Stimulated activated naive B cell treated with anti-CD40 and anti-IgM and Interleukin-4, amounts not matched to agents 10 μg/mL and 1 μg/mL and 100 μg/mL, for 72 hours (primary cell): ENCODE results near the gene USP21.
A peak's percentile ranks its signal among the peaks of the same experiment; 100 is the strongest.
"Not testable (repeated sequence)": the region's sequence is repeated elsewhere in the genome, so short reads cannot be mapped to it uniquely, and the experiment has no call there.

Experiments
- ATAC-seq, 2 donors: fragments of 150-1000 bp; cut with Tn5 transposase; replicated peaks; 2 replicates each; pipeline ENCODE4 v1.10.0; 2021; ENCODE audit warnings: moderate library complexity in 1 of 2
- DNase-seq: peaks from one replicate; pipeline ENCODE4 v3.0.0; 2021
- H3K27ac Mint-ChIP-seq: one replicate; pipeline ENCODE4 v1.8.0; 2022; ENCODE audit warnings: mild to moderate bottlenecking, mixed read lengths
- H3K27me3 Mint-ChIP-seq, 2 donors: one replicate each; pipeline ENCODE4 v1.8.0; 2022; ENCODE audit warnings: mixed read lengths in 2 of 2
- H3K36me3 Mint-ChIP-seq, 2 donors: one replicate each; pipeline ENCODE4 v1.8.0; 2022; ENCODE audit warnings: mixed read lengths in 2 of 2, mild to moderate bottlenecking in 1 of 2
- H3K4me1 Mint-ChIP-seq, 2 donors: one replicate each; pipeline ENCODE4 v1.8.0; 2022; ENCODE audit warnings: mixed read lengths in 2 of 2, mild to moderate bottlenecking in 1 of 2
- H3K4me3 Mint-ChIP-seq, 2 donors: one replicate each; pipeline ENCODE4 v1.8.0; 2022; ENCODE audit warnings: mild to moderate bottlenecking in 2 of 2, mixed read lengths in 2 of 2, moderate library complexity in 1 of 2
- H3K9me3 Mint-ChIP-seq, 2 donors: one replicate each; pipeline ENCODE4 v1.8.0; 2022; ENCODE audit warnings: mixed read lengths in 2 of 2, mild to moderate bottlenecking in 1 of 2

The USP21 gene

GRCh38 chr1:161159087-161159912 is at the start of gene USP21:
USP21 (plus strand) TSS chr1:161159500; CDS start chr1:161160641, 1,141 bp downstream.
- ATAC-seq (peak; percentile 95 to 97), DNase-seq (peak; percentile 85)
- Mint-ChIP-seq H3K27me3 (no peaks in the 10 kb centered on the region), H3K36me3 (peaks cover 30 to 66% of the 10 kb centered on the region in 2 donors), H3K9me3 (no peaks in the 10 kb centered on the region), H3K4me3 (peak within 1 kb of the TSS; percentile 93 to 95), H3K27ac (peak within 1 kb of the TSS; percentile 97), H3K4me1 (peaks cover 53 to 68% of the 10 kb centered on the region in 2 donors)

GRCh38 chr1:161111117-161111516 is 48.2 kb upstream of the USP21 start:
- H3K36me3 Mint-ChIP-seq, result peaks cover 9 to 28% of the 10 kb centered on the region in 2 donors
- peaks cover 30 to 57% of the 10 kb centered on the region in 2 donors for H3K4me1 Mint-ChIP-seq
- H3K4me3 Mint-ChIP-seq, result no peak overlapping the region
- H3K27me3 Mint-ChIP-seq, result no peaks in the 10 kb centered on the region
- H3K27ac Mint-ChIP-seq, result no peak overlapping the region
- H3K9me3 Mint-ChIP-seq, result no peaks in the 10 kb centered on the region
- DNase-seq (no peak), ATAC-seq (no peak)

- DNase-seq (no peak), ATAC-seq (no peak)
- no peaks in the 10 kb centered on the region for H3K27me3 Mint-ChIP-seq
- H3K4me1 Mint-ChIP-seq, result peaks cover 28 to 57% of the 10 kb centered on the region in 2 donors
- H3K27ac Mint-ChIP-seq, result no peak overlapping the region
- no peak overlapping the region for H3K4me3 Mint-ChIP-seq
- H3K9me3 Mint-ChIP-seq, result no peaks in the 10 kb centered on the region
- peaks cover 9 to 24% of the 10 kb centered on the region in 2 donors for H3K36me3 Mint-ChIP-seq
Observed at GRCh38 chr1:161111527-161111926, 47.8 kb upstream of the USP21 start.

- Mint-ChIP-seq H3K9me3 (no peaks in the 10 kb centered on the region), H3K36me3 (peaks cover 13 to 26% of the 10 kb centered on the region in 2 donors), H3K4me1 (peaks cover 29 to 64% of the 10 kb centered on the region in 2 donors), H3K27me3 (no peaks in the 10 kb centered on the region), H3K27ac (peak overlapping the region; percentile 2), H3K4me3 (peak overlapping the region in 1 of 2 donors; percentile 0)
- ATAC-seq (no peak), DNase-seq (no peak)
Observed at GRCh38 chr1:161113915-161114314, 45.4 kb upstream of the USP21 start.

GRCh38 chr1:161114556-161114955 is 44.7 kb upstream of the USP21 start:
- ATAC-seq (no peak), DNase-seq (no peak)
- Mint-ChIP-seq H3K4me3 (peak overlapping the region in 1 of 2 donors; percentile 0), H3K4me1 (peaks cover 35 to 68% of the 10 kb centered on the region in 2 donors), H3K27me3 (no peaks in the 10 kb centered on the region), H3K36me3 (peaks cover 14 to 27% of the 10 kb centered on the region in 2 donors), H3K9me3 (no peaks in the 10 kb centered on the region), H3K27ac (no peak overlapping the region)

- peak overlapping the region; percentile 28 for H3K27ac Mint-ChIP-seq
- peaks cover 40 to 74% of the 10 kb centered on the region in 2 donors for H3K4me1 Mint-ChIP-seq
- no peak for DNase-seq
- H3K27me3 Mint-ChIP-seq, result no peaks in the 10 kb centered on the region
- H3K9me3 Mint-ChIP-seq, result no peaks in the 10 kb centered on the region
- H3K4me3 Mint-ChIP-seq, result peak overlapping the region in 1 of 2 donors; percentile 41
- peaks cover 16 to 33% of the 10 kb centered on the region in 2 donors for H3K36me3 Mint-ChIP-seq
- no peak for ATAC-seq
Observed at GRCh38 chr1:161115132-161115711, 44.1 kb upstream of the USP21 start.

GRCh38 chr1:161115961-161116360 is 43.3 kb upstream of the USP21 start:
- not testable (repeated sequence) for H3K9me3 Mint-ChIP-seq, H3K27me3 Mint-ChIP-seq, DNase-seq, ATAC-seq
- Mint-ChIP-seq H3K4me3 (peak overlapping the region; percentile 95 to 98), H3K27ac (peak overlapping the region; percentile 56), H3K36me3 (peaks cover 16 to 38% of the 10 kb centered on the region in 2 donors), H3K4me1 (peaks cover 43 to 80% of the 10 kb centered on the region in 2 donors)

GRCh38 chr1:161117759-161118581 is 41.3 kb upstream of the USP21 start, which contains the start of the genes NIT1 and PFDN2:
NIT1 (plus strand) TSS chr1:161118105; CDS start chr1:161118177, 72 bp downstream.
PFDN2 (minus strand) TSS chr1:161118037; CDS start chr1:161118026, 11 bp downstream.
- H3K36me3 Mint-ChIP-seq, result peaks cover 22 to 50% of the 10 kb centered on the region in 2 donors
- H3K4me1 Mint-ChIP-seq, result peaks cover 45 to 83% of the 10 kb centered on the region in 2 donors
- H3K9me3 Mint-ChIP-seq, result no peaks in the 10 kb centered on the region
- ATAC-seq (peak; percentile 85 to 88), DNase-seq (peak; percentile 80)
- peak within 1 kb of the TSS; percentile 95 to 98 for H3K4me3 Mint-ChIP-seq
- H3K27ac Mint-ChIP-seq, result peak within 1 kb of the TSS; percentile 95
- H3K27me3 Mint-ChIP-seq, result no peaks in the 10 kb centered on the region

GRCh38 chr1:161119092-161119903 is 40.0 kb upstream of the USP21 start:
- Mint-ChIP-seq H3K27me3 (no peaks in the 10 kb centered on the region), H3K4me1 (peaks cover 38 to 78% of the 10 kb centered on the region in 2 donors), H3K4me3 (peak overlapping the region; percentile 95 to 98), H3K9me3 (no peaks in the 10 kb centered on the region), H3K36me3 (peaks cover 35 to 59% of the 10 kb centered on the region in 2 donors), H3K27ac (peak overlapping the region; percentile 95)
- ATAC-seq (peak; percentile 44 to 48), DNase-seq (no peak)

- Mint-ChIP-seq H3K4me3 (peak overlapping the region; percentile 57 to 70), H3K27me3 (no peaks in the 10 kb centered on the region), H3K4me1 (peaks cover 36 to 67% of the 10 kb centered on the region in 2 donors), H3K36me3 (peaks cover 42 to 67% of the 10 kb centered on the region in 2 donors), H3K27ac (peak overlapping the region; percentile 84), H3K9me3 (no peaks in the 10 kb centered on the region)
- DNase-seq, result no peak
- no peak for ATAC-seq
Observed at GRCh38 chr1:161121042-161121650, 38.2 kb upstream of the USP21 start.

GRCh38 chr1:161121834-161122233 is 37.5 kb upstream of the USP21 start:
- Mint-ChIP-seq H3K4me3 (peak overlapping the region; percentile 48 to 57), H3K4me1 (peaks cover 39 to 68% of the 10 kb centered on the region in 2 donors), H3K27ac (peak overlapping the region; percentile 84), H3K9me3 (no peaks in the 10 kb centered on the region), H3K27me3 (no peaks in the 10 kb centered on the region), H3K36me3 (peaks cover 43 to 72% of the 10 kb centered on the region in 2 donors)
- peak; percentile 33 to 36 for ATAC-seq
- DNase-seq, result no peak

GRCh38 chr1:161122967-161123366 is 36.3 kb upstream of the USP21 start:
- ATAC-seq (no peak), DNase-seq (no peak)
- Mint-ChIP-seq H3K4me1 (peaks cover 42 to 74% of the 10 kb centered on the region in 2 donors), H3K36me3 (peaks cover 42 to 74% of the 10 kb centered on the region in 2 donors), H3K4me3 (no peak overlapping the region), H3K27ac (peak overlapping the region; percentile 49), H3K27me3 (no peaks in the 10 kb centered on the region), H3K9me3 (no peaks in the 10 kb centered on the region)

GRCh38 chr1:161127649-161128048 is 31.7 kb upstream of the USP21 start:
- Mint-ChIP-seq H3K27ac (peak overlapping the region; percentile 54), H3K9me3 (no peaks in the 10 kb centered on the region), H3K4me1 (peaks cover 41 to 73% of the 10 kb centered on the region in 2 donors), H3K36me3 (peaks cover 38 to 57% of the 10 kb centered on the region in 2 donors), H3K4me3 (no peak overlapping the region), H3K27me3 (no peaks in the 10 kb centered on the region)
- DNase-seq, result no peak
- ATAC-seq, result no peak
